Fibroblast of lung (primary cell): ENCODE data around the gene DUSP16.

Source experiments
- EZH2 ChIP-seq: IDR thresholded peaks from 2 replicates; pipeline ENCODE4 v1.5.1; 2012; ENCODE audit warnings: low read length, control low read depth, mild to moderate bottlenecking; ENCODE audit errors: missing control alignments
- TF ChIP-seq, protein P1 (sequence below), 2 donors: IDR thresholded peaks in 1 of 2; conservative IDR thresholded peaks in 1 of 2; 1 replicate in 1 of 2; 2 replicates in 1 of 2; pipeline ENCODE4 v1.5.1; 2011 to 2012; ENCODE audit warnings: low read length in 2 of 2, control low read depth in 1 of 2, inconsistent platforms in 1 of 2, low read depth in 1 of 2, mild to moderate bottlenecking in 1 of 2

DNA sequence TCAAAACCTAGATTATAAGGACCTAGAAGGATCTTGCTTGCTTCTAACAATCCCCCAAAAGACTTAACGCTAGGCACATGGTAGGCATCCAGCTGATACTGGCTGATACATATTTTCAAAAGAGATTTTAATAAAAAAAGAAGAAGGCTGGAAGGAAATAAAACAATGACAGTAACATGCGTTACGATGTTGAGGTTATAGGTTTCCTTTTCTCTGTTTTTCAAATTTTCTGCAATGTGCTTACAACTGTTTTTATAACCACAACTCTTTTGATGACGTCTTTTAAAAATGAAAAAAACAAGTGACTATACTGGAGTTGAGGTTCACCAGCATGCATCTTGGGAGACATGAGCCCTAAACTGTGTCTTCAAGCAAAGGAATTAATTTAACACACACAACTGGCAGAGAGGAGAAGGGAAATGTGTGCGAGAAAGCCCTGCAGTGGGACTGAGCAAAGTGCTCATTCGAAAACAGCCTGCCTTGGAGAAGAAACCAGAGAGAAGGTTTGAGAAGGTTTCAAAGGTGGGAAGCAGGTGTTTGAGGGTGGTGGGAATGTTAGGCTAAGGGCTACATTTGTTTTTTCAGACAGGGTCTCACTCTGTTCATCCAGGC is 80.4 kb downstream of the DUSP16 start:
- TF ChIP-seq, protein P1, sequence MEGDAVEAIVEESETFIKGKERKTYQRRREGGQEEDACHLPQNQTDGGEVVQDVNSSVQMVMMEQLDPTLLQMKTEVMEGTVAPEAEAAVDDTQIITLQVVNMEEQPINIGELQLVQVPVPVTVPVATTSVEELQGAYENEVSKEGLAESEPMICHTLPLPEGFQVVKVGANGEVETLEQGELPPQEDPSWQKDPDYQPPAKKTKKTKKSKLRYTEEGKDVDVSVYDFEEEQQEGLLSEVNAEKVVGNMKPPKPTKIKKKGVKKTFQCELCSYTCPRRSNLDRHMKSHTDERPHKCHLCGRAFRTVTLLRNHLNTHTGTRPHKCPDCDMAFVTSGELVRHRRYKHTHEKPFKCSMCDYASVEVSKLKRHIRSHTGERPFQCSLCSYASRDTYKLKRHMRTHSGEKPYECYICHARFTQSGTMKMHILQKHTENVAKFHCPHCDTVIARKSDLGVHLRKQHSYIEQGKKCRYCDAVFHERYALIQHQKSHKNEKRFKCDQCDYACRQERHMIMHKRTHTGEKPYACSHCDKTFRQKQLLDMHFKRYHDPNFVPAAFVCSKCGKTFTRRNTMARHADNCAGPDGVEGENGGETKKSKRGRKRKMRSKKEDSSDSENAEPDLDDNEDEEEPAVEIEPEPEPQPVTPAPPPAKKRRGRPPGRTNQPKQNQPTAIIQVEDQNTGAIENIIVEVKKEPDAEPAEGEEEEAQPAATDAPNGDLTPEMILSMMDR (conservative IDR thresholded peaks at IDR 0.05 in 1 of 2, IDR thresholded peaks at IDR 0.05 in 1 of 2; ENCODE audit: low read depth in 1 of 2, low read length in 2 of 2) = no peak
- no peak for TF ChIP-seq EZH2
